ENCODE data around the gene MUCL3.
"Not testable (repeated sequence)": the region's sequence is repeated elsewhere in the genome, so short reads cannot be mapped to it uniquely, and the experiment has no call there.

Gene MUCL3

DNA sequence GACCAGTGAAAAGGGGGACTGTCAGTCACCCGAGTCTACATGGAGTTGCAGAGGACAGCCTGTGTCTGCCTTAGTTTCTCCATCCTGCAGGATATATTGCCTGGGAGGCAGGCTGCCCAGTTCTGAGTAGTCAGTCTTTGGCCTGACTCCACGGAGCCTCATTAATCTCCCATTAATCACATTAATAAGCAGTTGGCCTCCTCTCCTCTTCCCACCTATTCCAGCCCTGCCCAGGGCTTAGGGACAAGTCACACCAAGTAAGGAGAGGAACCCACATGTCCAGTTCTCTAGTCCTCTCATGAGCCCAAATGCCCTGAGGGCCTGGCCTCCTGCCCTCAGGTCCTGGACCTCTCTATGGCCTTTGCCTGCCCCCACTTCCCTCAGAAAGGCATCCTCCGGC lies 1.3 kb upstream of the MUCL3 start:
- no peak for DNase-seq (ENCODE audit: low spot score)

- DNase-seq (ENCODE audit: low spot score): peak; percentile 54
Observed at GRCh38 chr6:30942338-30943060, 1.7 kb downstream of the MUCL3 start.

- no peak for DNase-seq (ENCODE audit: low spot score)
Observed at GRCh38 chr6:30944051-30944450, 3.3 kb downstream of the MUCL3 start.

GRCh38 chr6:30945281-30945680 lies 4.5 kb downstream of the MUCL3 start:
- no peak for DNase-seq (ENCODE audit: low spot score)

- no peak for DNase-seq (ENCODE audit: low spot score)
Observed at GRCh38 chr6:30947231-30947630, 6.5 kb downstream of the MUCL3 start.

DNA sequence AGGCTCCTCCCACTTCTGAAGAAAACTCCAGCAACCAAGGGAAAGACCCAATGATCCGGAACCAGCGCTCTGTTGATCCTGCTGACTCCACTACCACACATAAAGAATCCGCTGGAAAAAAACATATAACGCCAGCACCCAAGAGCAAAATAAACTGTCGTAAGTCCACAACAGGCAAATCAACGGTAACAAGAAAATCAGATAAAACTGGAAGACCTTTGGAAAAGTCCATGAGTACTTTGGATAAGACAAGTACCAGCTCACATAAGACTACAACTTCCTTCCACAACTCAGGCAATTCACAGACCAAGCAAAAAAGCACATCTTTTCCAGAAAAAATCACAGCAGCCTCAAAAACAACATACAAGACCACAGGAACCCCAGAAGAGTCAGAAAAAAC lies 8.0 kb downstream of the MUCL3 start:
- DNase-seq (ENCODE audit: low spot score): no peak

DNA sequence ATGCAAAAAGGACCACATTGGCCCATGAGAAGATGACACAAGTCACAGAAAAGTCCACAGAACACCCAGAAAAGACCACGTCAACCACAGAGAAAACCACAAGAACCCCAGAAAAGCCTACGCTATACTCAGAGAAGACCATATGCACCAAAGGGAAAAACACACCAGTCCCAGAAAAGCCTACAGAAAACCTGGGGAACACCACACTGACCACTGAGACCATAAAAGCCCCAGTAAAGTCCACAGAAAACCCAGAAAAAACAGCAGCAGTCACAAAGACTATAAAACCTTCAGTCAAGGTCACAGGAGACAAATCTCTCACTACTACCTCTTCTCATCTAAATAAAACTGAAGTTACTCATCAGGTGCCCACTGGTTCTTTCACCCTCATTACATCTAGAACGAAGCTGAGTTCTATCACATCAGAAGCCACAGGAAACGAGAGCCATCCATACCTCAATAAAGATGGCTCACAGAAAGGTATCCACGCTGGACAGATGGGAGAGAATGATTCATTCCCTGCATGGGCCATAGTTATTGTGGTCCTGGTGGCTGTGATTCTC lies 11.2 kb downstream of the MUCL3 start:
- no peak for DNase-seq (ENCODE audit: low spot score)

DNA sequence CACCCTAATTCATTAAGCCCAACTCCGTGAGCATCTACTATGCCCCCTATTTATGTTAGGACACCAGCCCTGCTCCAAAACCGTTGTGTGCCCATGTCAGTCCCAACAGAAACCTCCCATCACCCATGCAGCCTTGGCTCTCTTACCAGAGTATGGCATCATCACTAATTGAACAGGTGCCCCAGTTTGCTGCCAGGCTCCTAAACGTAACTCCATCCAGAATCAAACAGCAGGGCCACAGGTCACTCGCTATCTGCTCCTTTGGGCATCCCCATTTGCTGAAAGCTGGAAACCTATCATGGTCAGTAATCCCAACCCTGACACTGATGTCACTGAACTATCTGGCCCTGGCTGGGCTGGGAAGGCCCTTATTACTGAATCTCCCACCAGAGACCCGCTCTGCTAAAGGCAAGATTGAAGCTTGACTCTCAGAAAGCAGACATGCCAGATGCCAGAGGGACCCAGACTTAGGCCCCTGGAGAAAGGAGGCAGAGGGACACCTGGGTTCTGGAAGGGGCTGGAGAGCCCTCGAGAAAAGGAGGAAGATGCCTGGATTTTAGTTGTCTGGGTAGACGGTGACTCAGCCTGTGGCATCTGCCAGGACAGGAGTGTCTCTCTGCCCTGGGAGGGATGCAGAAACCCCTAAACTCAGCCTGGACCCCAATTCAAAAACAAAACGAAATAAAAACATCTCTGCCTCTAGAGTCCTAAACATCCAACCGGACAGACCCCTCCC lies 14.0 kb downstream of the MUCL3 start:
- no peak for DNase-seq (ENCODE audit: low spot score)

- DNase-seq (ENCODE audit: low spot score): peak; percentile 67
Observed at GRCh38 chr6:30955367-30956042, 14.7 kb downstream of the MUCL3 start.

- DNase-seq (ENCODE audit: low spot score): no peak
Observed at GRCh38 chr6:30957716-30958115, 16.9 kb downstream of the MUCL3 start.

DNA sequence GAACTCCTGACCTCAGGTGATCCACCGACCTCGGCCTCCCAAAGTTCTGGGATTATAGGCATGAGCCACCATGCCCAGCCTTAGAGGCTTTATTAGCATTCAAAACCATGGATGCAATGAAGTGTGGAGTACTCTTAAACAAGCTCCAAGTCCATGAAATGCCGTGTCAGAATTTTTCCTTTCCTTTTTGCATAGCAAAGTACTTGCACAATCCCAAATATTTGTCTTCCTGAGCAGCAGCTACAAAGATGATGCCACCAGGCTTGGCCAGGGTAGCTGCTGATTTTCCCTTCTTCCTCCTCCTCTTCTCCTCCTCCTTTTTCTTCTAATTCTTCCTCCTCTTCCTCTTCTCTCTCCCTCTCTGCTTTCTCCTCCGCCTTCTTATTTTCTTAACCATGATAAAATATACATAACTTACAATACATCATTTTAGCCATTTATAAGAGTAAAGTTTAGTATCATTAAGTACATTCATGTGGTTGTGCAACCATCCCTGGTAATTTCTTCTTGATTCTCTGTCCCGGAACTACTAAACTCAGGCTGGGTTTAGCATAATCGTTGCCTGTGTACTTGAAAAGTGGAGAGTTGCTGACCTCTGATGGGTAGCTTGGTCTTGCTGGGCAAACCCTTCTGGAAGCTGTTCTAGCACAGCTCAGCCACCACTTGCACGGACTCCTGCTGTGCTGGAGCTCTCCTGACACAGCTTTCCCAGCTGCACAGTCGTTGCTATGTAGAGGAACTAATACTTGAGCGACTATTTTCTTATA lies 20.3 kb downstream of the MUCL3 start:
- no peak for DNase-seq (ENCODE audit: low spot score)

DNA sequence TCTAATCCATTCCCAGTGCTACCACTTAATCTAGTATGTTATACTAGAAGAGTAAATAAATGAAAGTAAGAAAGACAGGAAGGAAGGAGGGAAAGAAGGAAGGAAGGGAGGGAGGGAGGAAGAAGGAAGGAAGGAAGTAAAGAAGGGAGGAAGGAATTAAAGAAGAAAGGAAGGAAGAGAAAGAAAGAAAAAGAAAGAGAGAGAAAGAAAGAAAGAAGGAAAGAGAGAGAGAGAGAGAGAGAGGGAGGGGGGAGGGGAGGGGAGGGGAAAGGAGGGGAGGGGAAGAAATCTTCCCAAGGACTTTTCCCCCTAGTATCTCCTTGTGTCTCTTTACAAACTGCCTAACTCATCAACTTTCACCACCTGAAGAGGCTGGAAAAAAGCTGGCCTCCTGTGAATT lies 21.9 kb downstream of the MUCL3 start:
- DNase-seq (ENCODE audit: low spot score): no peak

DNA sequence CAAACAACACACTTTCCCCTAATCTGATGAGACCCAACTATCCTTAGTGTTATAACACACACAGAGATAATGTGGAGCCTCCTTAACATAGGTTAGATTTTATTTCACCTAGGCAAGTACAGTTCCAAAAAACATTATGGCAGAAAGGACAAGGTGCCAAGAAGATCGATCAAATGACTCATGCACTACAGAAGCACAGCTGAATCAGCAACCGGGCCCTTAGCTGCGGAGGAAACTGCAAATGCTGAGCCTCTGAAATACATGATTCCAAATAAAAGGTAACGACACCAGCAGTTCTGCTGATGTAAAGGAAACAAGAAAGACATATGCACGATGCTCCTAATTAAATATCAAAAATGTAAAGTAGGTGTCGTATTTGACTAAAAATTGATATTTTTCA lies 22.9 kb downstream of the MUCL3 start:
- no peak for DNase-seq (ENCODE audit: low spot score)

DNA sequence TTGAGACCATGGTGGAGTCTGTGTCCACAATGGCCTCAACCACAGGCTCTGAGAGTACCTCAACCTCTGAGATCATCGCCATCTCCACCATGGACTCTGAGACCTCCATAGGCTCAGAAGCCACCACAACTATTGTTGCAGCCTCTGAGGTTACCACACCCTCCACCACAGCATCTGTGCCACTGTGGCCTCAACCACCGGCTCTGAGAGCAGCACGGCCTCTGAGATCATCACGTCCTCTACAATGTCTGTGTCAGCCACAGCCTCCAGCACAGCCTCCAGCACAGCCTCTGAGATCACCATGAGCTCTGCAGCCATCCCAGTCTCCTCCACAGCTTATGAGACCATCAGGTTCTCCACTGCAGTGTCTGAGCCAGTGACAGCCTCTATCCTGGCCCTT lies 23.3 kb downstream of the MUCL3 start:
- no peak for DNase-seq (ENCODE audit: low spot score)

GRCh38 chr6:30965140-30965601 lies 24.4 kb downstream of the MUCL3 start:
- no peak for DNase-seq (ENCODE audit: low spot score)

- no peak for DNase-seq (ENCODE audit: low spot score)
Observed at GRCh38 chr6:30966154-30966553, 25.4 kb downstream of the MUCL3 start.

- not testable (repeated sequence) for DNase-seq (ENCODE audit: low spot score)
Observed at GRCh38 chr6:30969171-30969570, 28.4 kb downstream of the MUCL3 start.

- DNase-seq (ENCODE audit: low spot score): no peak
Observed at GRCh38 chr6:30970946-30971345, 30.2 kb downstream of the MUCL3 start.

- no peak for DNase-seq (ENCODE audit: low spot score)
Observed at GRCh38 chr6:30972816-30973215, 32.0 kb downstream of the MUCL3 start.

DNA sequence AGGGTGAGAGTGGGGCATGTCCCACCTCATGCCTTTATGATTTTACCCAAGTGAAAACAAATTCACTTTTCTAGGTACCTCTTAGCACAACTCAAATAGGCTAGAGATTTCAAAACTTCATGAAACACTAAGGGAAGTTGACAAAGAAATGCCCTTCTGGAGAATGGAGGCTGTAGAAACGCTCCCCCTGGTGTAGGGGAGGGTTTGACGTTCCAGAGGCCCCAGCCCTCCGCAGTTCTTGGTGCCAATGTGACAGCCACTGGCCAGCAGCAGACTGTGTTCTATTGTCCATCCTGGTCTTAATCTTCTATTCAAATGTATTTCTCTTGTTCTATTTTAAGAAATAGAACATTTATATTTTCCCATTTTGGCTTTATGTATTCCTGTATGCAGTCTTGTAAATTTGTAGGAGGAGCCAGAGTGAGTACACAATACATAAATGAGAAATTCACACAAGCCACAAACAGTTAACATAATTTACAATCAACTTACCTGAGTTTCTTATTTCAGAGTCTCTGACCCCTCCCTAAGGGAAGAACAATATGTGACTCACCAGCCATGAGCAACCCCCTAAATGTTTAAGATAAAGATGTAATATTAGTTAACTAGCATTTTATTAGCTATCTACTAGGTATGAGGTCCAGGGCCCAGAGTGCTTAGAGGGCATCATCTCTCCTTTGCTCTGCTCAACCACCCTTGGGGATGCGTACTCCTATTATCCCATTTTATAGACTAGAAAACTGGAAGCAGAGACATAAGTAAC lies 33.9 kb downstream of the MUCL3 start:
- no peak for DNase-seq (ENCODE audit: low spot score)

- no peak for DNase-seq (ENCODE audit: low spot score)
Observed at GRCh38 chr6:30979141-30979540, 38.4 kb downstream of the MUCL3 start.

All from D341Med (cell line).